ENCODE results near the gene ATP8A2.

GRCh38 chr13:25733001-25733491 is 361.3 kb downstream of the ATP8A2 start:
- TF ChIP-seq CTCF (IDR thresholded peaks at IDR 0.05), result no peak
- TF ChIP-seq POLR2A (IDR thresholded peaks at IDR 0.05), result no peak

Data from upper lobe of left lung (tissue), 4 donors.